ENCODE data around the gene HNMT. TPM values are rescaled to one million over a fixed set of nuclear protein-coding genes. Genes with fewer than 3 reads are reported as not detected.

Gene HNMT
- total and polyA plus RNA-seq, 2 of the 8 experiments (the other 6 are each of a cell fraction or from before 2014, with no cell fraction given), result 1.6 to 3.6 TPM

- H3K36me3 ChIP-seq (ENCODE audit: control insufficient read depth in 2 of 4, insufficient read depth in 4 of 4, low read length in 3 of 4), result no peaks in the 10 kb centered on the region
- H2BK120ac ChIP-seq (replicated peaks; ENCODE audit: low read depth, low read length), result no peak overlapping the region
- no peak overlapping the region for H3K23ac ChIP-seq (ENCODE audit: insufficient read length)
- no peak overlapping the region for H3K4me3 ChIP-seq (ENCODE audit: extremely low read depth in 1 of 4, insufficient read depth in 2 of 4, low read depth in 3 of 4, low read length in 4 of 4)
- H2BK20ac ChIP-seq (ENCODE audit: low read length), result no peak overlapping the region
- FAIRE-seq (no peak), DNase-seq (ENCODE audit: low read depth in 1 of 2, low spot score in 2 of 2) (no peak)
- no peak overlapping the region for H2AFZ ChIP-seq (ENCODE audit: low read length)
- H3K79me1 ChIP-seq (ENCODE audit: low read depth, low read length), result no peaks in the 10 kb centered on the region
- ChIA-PET CTCF (ENCODE audit: partially characterized antibody) (interaction anchor here (1.0 to 1.2 kb wide), 2 partner anchors 25 to 903 kb away, joined by 3 read pairs; no protein-coding TSS in a partner anchor), POLR2A (ENCODE audit: partially characterized antibody) (no interaction called here)
- no peak overlapping the region for H3K14ac ChIP-seq (ENCODE audit: insufficient read length)
- no peak overlapping the region for H2AK5ac ChIP-seq (ENCODE audit: low read depth, low read length)
- H4K5ac ChIP-seq (ENCODE audit: insufficient read length, low read depth, low read length), result no peak overlapping the region
- H3K9ac ChIP-seq (replicated peaks in 1 of 4; ENCODE audit: extremely low read depth in 1 of 4, low read depth in 3 of 4, low read length in 3 of 4), result no peak overlapping the region
- H3K23me2 ChIP-seq (ENCODE audit: low read depth, low read length), result no peaks in the 10 kb centered on the region
- no peak overlapping the region for H3K18ac ChIP-seq (ENCODE audit: extremely low read depth, low read length)
- H4K91ac ChIP-seq (replicated peaks; ENCODE audit: insufficient read length, low read length), result no peak overlapping the region
- H3K27me3 ChIP-seq (replicated peaks in 1 of 4; ENCODE audit: control insufficient read depth in 3 of 4, extremely low read depth in 1 of 4, insufficient read depth in 3 of 4, low read length in 3 of 4), result no peaks in the 10 kb centered on the region
- H3K79me2 ChIP-seq (ENCODE audit: control insufficient read depth in 1 of 2, insufficient read depth in 2 of 2, low read length in 2 of 2), result no peaks in the 10 kb centered on the region
- H3K4ac ChIP-seq (replicated peaks; ENCODE audit: insufficient read length, low read depth, low read length), result no peak overlapping the region
- H3K4me2 ChIP-seq (ENCODE audit: insufficient read depth in 1 of 2, low read depth in 2 of 2, low read length in 2 of 2), result no peak overlapping the region
- no peak overlapping the region for H3K56ac ChIP-seq (replicated peaks; ENCODE audit: insufficient read length, low read depth, low read length)
- 100% methylated on average over 1 of the region's 1 CpG; no CpG with 5 or more reads in 1 of the 2 experiments for WGBS, 2 experiments (ENCODE audit: extremely low coverage in 1 of 2, insufficient coverage in 1 of 2, insufficient read length in 1 of 2, insufficient replicate concordance in 2 of 2, low coverage in 1 of 2, low lambda C conversion rate in 2 of 2, missing lambda C conversion rate in 1 of 2)
- TF ChIP-seq BRCA1 (IDR thresholded peaks at IDR 0.05; ENCODE audit: low read depth, low read length), result no peak
- TF ChIP-seq SP1 (IDR thresholded peaks at IDR 0.05; ENCODE audit: low read depth, low read length), result no peak
- TF ChIP-seq YY1 (IDR thresholded peaks at IDR 0.05; ENCODE audit: low read depth, low read length), result no peak
- TF ChIP-seq KDM1A (IDR thresholded peaks at IDR 0.05; ENCODE audit: borderline replicate concordance, low read length), result no peak
- no peak for TF ChIP-seq TCF12 (IDR thresholded peaks at IDR 0.05; ENCODE audit: low read depth, low read length)
- no peak for TF ChIP-seq SIRT6 (IDR thresholded peaks at IDR 0.05; ENCODE audit: low read length)
- no peak for TF ChIP-seq TAF7 (optimal IDR thresholded peaks at IDR 0.05; ENCODE audit: borderline replicate concordance, low read depth, low read length)
- TF ChIP-seq SP4 (IDR thresholded peaks at IDR 0.05; ENCODE audit: low read length), result no peak
- no peak for TF ChIP-seq EP300 (IDR thresholded peaks at IDR 0.05; ENCODE audit: borderline replicate concordance in 1 of 2, low read depth in 2 of 2, low read length in 2 of 2)
- TF ChIP-seq SIX5 (IDR thresholded peaks at IDR 0.05; ENCODE audit: low read depth, low read length), result no peak
- TF ChIP-seq NANOG (IDR thresholded peaks at IDR 0.05; ENCODE audit: insufficient read depth, low read depth, low read length, poor library complexity, severe bottlenecking), result no peak
- no peak for TF ChIP-seq POU5F1 (IDR thresholded peaks at IDR 0.05; ENCODE audit: low read depth, low read length)
- no peak for TF ChIP-seq POLR2A (IDR thresholded peaks at IDR 0.05; ENCODE audit: control extremely low read depth in 1 of 2, low read depth in 2 of 2, low read length in 2 of 2)
- TF ChIP-seq SP2 (IDR thresholded peaks at IDR 0.05; ENCODE audit: low read length), result no peak
- TF ChIP-seq CHD2 (IDR thresholded peaks at IDR 0.05; ENCODE audit: low read length), result no peak
- no peak for TF ChIP-seq SAP30 (IDR thresholded peaks at IDR 0.05; ENCODE audit: insufficient read depth, insufficient replicate concordance, low read length)
- no peaks in the 10 kb centered on the region for H3K9me3 ChIP-seq (ENCODE audit: insufficient read depth in 2 of 2, low read depth in 1 of 2, low read length in 1 of 2)
- no peak overlapping the region for H2BK15ac ChIP-seq (ENCODE audit: low read length)
- H4K20me1 ChIP-seq (replicated peaks in 1 of 2; ENCODE audit: control insufficient read depth in 1 of 2, insufficient read depth in 2 of 2, low read length in 2 of 2), result no peaks in the 10 kb centered on the region
- H3K27ac ChIP-seq (ENCODE audit: low read depth, low read length), result no peak overlapping the region
- no peak overlapping the region for H4K8ac ChIP-seq (ENCODE audit: extremely low read depth, insufficient read depth, low read length)
- no peak overlapping the region for H2BK5ac ChIP-seq (ENCODE audit: low read depth, low read length)
- H2BK12ac ChIP-seq (ENCODE audit: low read depth, low read length), result no peak overlapping the region
- H3K4me1 ChIP-seq (replicated peaks in 1 of 4; ENCODE audit: control insufficient read depth in 3 of 4, insufficient read depth in 4 of 4, low read length in 3 of 4), result no peaks in the 10 kb centered on the region
These were observed 40.3 kb upstream of the HNMT start for GRCh38 chr2:137924019-137924418.
